ENCODE results near the gene CDH15.

Gene CDH15

DNA sequence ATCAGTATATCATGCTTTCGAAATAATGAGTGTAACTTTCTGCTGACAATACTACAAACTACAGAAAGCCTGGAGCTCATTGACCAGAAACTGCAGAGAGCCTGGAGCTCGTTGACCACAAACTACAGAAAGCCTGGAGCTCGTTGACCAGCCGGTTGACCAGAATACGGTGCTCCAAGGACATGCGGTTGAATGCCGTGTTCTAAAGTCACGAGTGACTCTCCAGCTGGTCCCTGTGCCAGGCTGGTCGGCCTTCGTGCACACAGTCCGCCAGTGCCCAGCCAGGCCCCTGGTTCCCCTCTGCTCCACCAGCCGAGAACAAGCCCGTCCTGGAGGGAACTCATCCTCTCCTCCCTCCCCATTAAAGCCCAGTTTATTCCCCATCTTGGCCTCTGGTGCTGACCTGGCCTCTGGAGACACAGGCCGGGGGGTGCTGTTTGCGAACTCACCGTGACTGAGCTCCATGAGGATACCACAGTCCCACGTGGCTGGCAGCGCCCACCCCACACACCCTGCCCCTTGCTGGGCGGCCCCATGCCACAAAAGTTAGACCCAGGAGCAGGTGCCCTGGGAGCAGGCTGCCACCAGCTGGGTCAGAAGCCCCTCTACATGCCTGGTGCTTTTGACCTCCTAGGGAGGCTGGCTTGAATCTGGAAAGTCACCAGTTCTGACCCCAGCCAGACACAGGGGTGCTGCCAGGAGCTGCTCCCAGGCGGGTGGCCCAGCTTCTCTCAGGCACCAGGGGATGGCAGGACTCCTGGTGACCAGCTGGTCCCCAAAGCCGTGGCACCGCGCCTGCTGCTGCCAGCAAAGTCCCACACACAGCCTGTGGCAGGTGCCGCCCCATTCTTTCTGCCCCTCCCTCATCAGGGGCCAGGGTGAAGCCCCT is 15.5 kb upstream of the CDH15 start:
- H3K4me2 ChIP-seq (ENCODE audit: insufficient read depth, low read length): no peak overlapping the region
- H2AFZ ChIP-seq (ENCODE audit: low read depth, low read length): no peak overlapping the region
- H3K4me1 ChIP-seq (ENCODE audit: insufficient read depth, low read length): no peaks in the 10 kb centered on the region

GRCh38 chr16:89156740-89157645 is 14.6 kb upstream of the CDH15 start:
- TF ChIP-seq CTCF (IDR thresholded peaks at IDR 0.05; ENCODE audit: borderline replicate concordance, extremely low read depth, low read length, poor library complexity, severe bottlenecking): no peak
- no peak for TF ChIP-seq EZH2 (IDR thresholded peaks at IDR 0.05; ENCODE audit: borderline replicate concordance, low read depth, low read length, severe bottlenecking)
- Histone ChIP-seq H3K27ac (ENCODE audit: low read length) (no peak overlapping the region), H3K4me1 (ENCODE audit: insufficient read depth, low read length) (no peaks in the 10 kb centered on the region), H3K9me3 (ENCODE audit: insufficient read depth, low read length, severe bottlenecking) (peaks cover 11% of the 10 kb centered on the region), H3K4me2 (ENCODE audit: insufficient read depth, low read length) (no peak overlapping the region), H4K20me1 (ENCODE audit: insufficient read depth, low read length) (no peaks in the 10 kb centered on the region), H3K36me3 (ENCODE audit: insufficient read depth, low read length) (no peaks in the 10 kb centered on the region), H3K79me2 (ENCODE audit: insufficient read depth, low read length) (no peaks in the 10 kb centered on the region), H3K4me3 (ENCODE audit: low read depth in 1 of 2, low read length in 2 of 2) (no peak overlapping the region), H2AFZ (ENCODE audit: low read depth, low read length) (no peak overlapping the region), H3K9ac (ENCODE audit: low read depth, low read length) (no peak overlapping the region), H3K27me3 (ENCODE audit: insufficient read depth, low read length, poor library complexity) (no peaks in the 10 kb centered on the region)
- ATAC-seq (ENCODE audit: insufficient read depth, low read depth): no peak
- DNase-seq: no peak

More for the DNA sequence above, 15.5 kb upstream of the CDH15 start:
- H3K4me3 ChIP-seq (ENCODE audit: low read depth in 1 of 2, low read length in 2 of 2): no peak overlapping the region
- DNase-seq: no peak
- peak; percentile 30 for ATAC-seq (ENCODE audit: insufficient read depth, low read depth)
- H3K79me2 ChIP-seq (ENCODE audit: insufficient read depth, low read length): no peaks in the 10 kb centered on the region
- no peak overlapping the region for H3K27ac ChIP-seq (ENCODE audit: low read length)
- H3K27me3 ChIP-seq (ENCODE audit: insufficient read depth, low read length, poor library complexity): no peaks in the 10 kb centered on the region
- H3K9ac ChIP-seq (ENCODE audit: low read depth, low read length): no peak overlapping the region
- H3K9me3 ChIP-seq (ENCODE audit: insufficient read depth, low read length, severe bottlenecking): peaks cover 11% of the 10 kb centered on the region
- TF ChIP-seq EZH2 (IDR thresholded peaks at IDR 0.05; ENCODE audit: borderline replicate concordance, low read depth, low read length, severe bottlenecking): no peak
- TF ChIP-seq CTCF (IDR thresholded peaks at IDR 0.05; ENCODE audit: borderline replicate concordance, extremely low read depth, low read length, poor library complexity, severe bottlenecking): no peak
- H3K36me3 ChIP-seq (ENCODE audit: insufficient read depth, low read length): 0 out of 2 replicates have a peak, but pooled peaks cover 2% of the 10 kb centered on the region
- H4K20me1 ChIP-seq (ENCODE audit: insufficient read depth, low read length): no peaks in the 10 kb centered on the region

GRCh38 chr16:89157778-89158177 is 13.8 kb upstream of the CDH15 start:
- H3K9me3 ChIP-seq (ENCODE audit: insufficient read depth, low read length, severe bottlenecking): peaks cover 11% of the 10 kb centered on the region
- ATAC-seq (ENCODE audit: insufficient read depth, low read depth): no peak
- H4K20me1 ChIP-seq (ENCODE audit: insufficient read depth, low read length): no peaks in the 10 kb centered on the region
- no peak overlapping the region for H3K9ac ChIP-seq (ENCODE audit: low read depth, low read length)
- H3K79me2 ChIP-seq (ENCODE audit: insufficient read depth, low read length): no peaks in the 10 kb centered on the region
- no peaks in the 10 kb centered on the region for H3K4me1 ChIP-seq (ENCODE audit: insufficient read depth, low read length)
- H3K4me3 ChIP-seq (ENCODE audit: low read depth in 1 of 2, low read length in 2 of 2): no peak overlapping the region
- no peak overlapping the region for H3K4me2 ChIP-seq (ENCODE audit: insufficient read depth, low read length)
- no peak for TF ChIP-seq EZH2 (IDR thresholded peaks at IDR 0.05; ENCODE audit: borderline replicate concordance, low read depth, low read length, severe bottlenecking)
- no peak for TF ChIP-seq CTCF (IDR thresholded peaks at IDR 0.05; ENCODE audit: borderline replicate concordance, extremely low read depth, low read length, poor library complexity, severe bottlenecking)
- DNase-seq: no peak
- H3K27me3 ChIP-seq (ENCODE audit: insufficient read depth, low read length, poor library complexity): no peaks in the 10 kb centered on the region
- H3K27ac ChIP-seq (ENCODE audit: low read length): no peak overlapping the region
- H2AFZ ChIP-seq (ENCODE audit: low read depth, low read length): no peak overlapping the region
- no peaks in the 10 kb centered on the region for H3K36me3 ChIP-seq (ENCODE audit: insufficient read depth, low read length)
